Measurements from ENCODE around the gene AQP12A.

The AQP12A gene

GRCh38 chr2:240723851-240724250 lies 32.2 kb downstream of the AQP12A start:
- DNase-seq, result no peak

- no peak for DNase-seq
Measured at GRCh38 chr2:240724431-240724830, 32.8 kb downstream of the AQP12A start.

- no peak for DNase-seq
Measured at GRCh38 chr2:240725266-240725665, 33.6 kb downstream of the AQP12A start.

- DNase-seq, result no peak
Measured at GRCh38 chr2:240725671-240726070, 34.0 kb downstream of the AQP12A start.

GRCh38 chr2:240726876-240727275 lies 35.2 kb downstream of the AQP12A start:
- DNase-seq, result no peak

- DNase-seq, result no peak
Measured at GRCh38 chr2:240727439-240727838, 35.8 kb downstream of the AQP12A start.

GRCh38 chr2:240727913-240728312 lies 36.2 kb downstream of the AQP12A start:
- DNase-seq, result no peak

GRCh38 chr2:240728361-240728760 lies 36.7 kb downstream of the AQP12A start:
- no peak for DNase-seq

GRCh38 chr2:240728827-240729226 lies 37.2 kb downstream of the AQP12A start:
- DNase-seq, result no peak

GRCh38 chr2:240730501-240731177 lies 39.0 kb downstream of the AQP12A start:
- no peak for DNase-seq

GRCh38 chr2:240731178-240731545 lies 39.5 kb downstream of the AQP12A start:
- no peak for DNase-seq

GRCh38 chr2:240732184-240732583 lies 40.5 kb downstream of the AQP12A start:
- no peak for DNase-seq

- no peak for DNase-seq
Measured at GRCh38 chr2:240732911-240733622, 41.4 kb downstream of the AQP12A start.

GRCh38 chr2:240733803-240734495 lies 42.3 kb downstream of the AQP12A start:
- no peak for DNase-seq

GRCh38 chr2:240734756-240735155 lies 43.1 kb downstream of the AQP12A start:
- no peak for DNase-seq

- no peak for DNase-seq
Measured at GRCh38 chr2:240735476-240735875, 43.8 kb downstream of the AQP12A start.

GRCh38 chr2:240736281-240737250 lies 44.9 kb downstream of the AQP12A start:
- DNase-seq, result no peak

GRCh38 chr2:240737512-240737911 lies 45.8 kb downstream of the AQP12A start:
- DNase-seq, result no peak

- DNase-seq, result no peak
Measured at GRCh38 chr2:240737958-240738357, 46.3 kb downstream of the AQP12A start.

GRCh38 chr2:240739797-240740196 lies 48.1 kb downstream of the AQP12A start:
- no peak for DNase-seq

- DNase-seq, result no peak
Measured at GRCh38 chr2:240741091-240741490, 49.4 kb downstream of the AQP12A start.

GRCh38 chr2:240742602-240743095 lies 51.0 kb downstream of the AQP12A start:
- no peak for DNase-seq
